Activated CD8-positive, alpha-beta memory T cell treated with anti-CD3 and anti-CD28 coated beads, Interleukin-2, amount 50 U/mL, for 24 hours (primary cell): Measurements from ENCODE around the gene MDFIC.
"Not testable (repeated sequence)": the region's sequence is repeated elsewhere in the genome, so short reads cannot be mapped to it uniquely, and the experiment has no call there.

Experiments used
- DNase-seq: peaks from one replicate; pipeline ENCODE4 v3.0.0-alpha.2; 2020; ENCODE audit errors: extremely low read depth

MDFIC gene

DNA sequence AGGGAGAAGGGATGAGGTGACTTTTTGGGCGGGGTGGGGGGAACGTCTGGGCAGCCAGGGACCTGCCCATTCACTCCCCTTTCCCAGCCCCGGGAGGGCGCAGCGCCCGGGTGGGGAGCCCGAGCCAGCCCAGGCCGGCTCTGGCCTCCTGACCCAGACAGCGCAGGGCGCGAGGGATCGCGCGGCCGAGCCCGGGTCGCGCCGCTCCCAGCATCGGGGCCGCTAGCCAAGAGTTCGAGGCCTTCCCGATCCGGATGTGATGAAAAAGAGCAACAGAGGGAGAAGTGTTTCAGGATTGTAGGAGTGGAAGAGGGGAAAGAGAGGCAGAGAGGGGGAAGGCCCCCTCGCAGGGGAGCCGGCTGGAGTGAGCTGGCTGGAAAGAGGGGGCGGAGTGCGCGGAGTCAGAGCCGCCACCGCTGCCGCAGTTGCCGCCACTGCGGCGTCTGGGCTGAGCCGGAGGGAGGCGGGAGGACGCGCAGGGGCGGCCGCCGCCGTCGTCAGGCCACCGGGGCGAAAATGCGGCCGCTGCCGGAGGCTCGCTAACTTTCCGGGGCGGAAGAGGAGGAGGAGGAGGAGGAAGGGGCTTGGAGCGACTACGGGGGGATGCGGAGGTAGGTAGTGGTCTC, at the start of gene MDFIC:
MDFIC (plus strand) TSS at position 69 of the 626 bp plus-strand sequence. CDS start 940 bp downstream, outside the sequence.
- peak; percentile 28 for DNase-seq

DNA sequence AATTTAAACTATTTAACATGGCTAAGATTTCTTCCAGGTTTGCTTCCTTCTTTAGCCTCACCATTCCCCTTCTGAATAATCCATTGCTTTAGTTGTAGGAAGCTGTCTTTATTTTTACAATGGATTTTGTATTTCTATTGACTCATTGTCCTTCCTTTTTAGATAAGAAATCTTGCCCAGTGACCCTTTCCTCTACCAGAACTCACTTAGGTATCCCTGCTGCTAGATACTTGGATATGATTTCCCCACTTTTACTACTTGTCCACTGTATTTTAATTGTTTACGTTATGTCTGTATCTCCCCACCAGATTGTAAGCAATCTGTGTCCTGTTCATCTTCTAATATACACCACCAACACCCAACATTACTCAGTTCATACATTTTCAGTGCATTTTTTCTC, 47.7 kb upstream of the MDFIC start:
- no peak for DNase-seq

DNA sequence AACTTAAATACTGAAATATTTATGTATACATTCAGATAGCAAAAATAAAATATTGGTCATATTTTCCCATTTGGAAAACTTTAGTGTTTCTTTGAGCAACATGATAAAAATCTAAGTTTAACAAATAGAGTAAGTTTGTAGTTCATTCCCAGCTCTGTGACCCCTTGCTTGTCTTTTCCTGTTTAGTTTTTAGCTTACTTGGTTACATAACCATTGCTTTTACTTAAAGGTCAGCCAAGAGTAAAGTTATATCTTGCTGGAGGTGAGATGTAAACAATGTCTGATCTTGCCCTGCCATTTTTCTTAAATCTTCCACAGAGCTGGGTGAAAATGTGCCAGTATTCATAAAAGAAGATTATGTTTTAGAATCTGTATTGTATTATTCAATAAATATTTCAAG, 46.7 kb upstream of the MDFIC start:
- no peak for DNase-seq

GRCh38 chr7:114879554-114879953, 42.3 kb upstream of the MDFIC start:
- no peak for DNase-seq

DNA sequence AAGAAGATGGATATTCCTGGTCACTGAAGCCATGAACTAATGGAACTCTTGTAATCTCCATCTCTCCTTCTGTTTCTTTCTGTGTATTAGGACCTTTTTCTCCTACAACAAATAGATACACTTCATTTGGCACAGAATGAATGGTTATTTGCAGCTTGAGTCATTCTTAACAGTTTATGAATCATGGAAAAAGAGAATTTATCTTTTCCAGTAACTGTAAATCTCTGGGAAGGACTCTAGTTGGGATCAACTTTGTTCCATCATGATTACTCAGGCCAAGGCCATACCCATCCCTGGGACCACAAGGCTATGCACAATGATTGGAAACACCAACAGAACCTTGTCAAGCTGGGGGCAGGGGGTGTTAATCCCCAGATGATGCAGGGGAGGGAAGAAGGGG, 36.1 kb upstream of the MDFIC start:
- no peak for DNase-seq

- DNase-seq = no peak
Measured at GRCh38 chr7:114886241-114886640, 35.7 kb upstream of the MDFIC start.

GRCh38 chr7:114889116-114889515, 32.8 kb upstream of the MDFIC start:
- not testable (repeated sequence) for DNase-seq

- no peak for DNase-seq
Measured at GRCh38 chr7:114889646-114890285, 32.1 kb upstream of the MDFIC start.

- no peak for DNase-seq
Measured at GRCh38 chr7:114890561-114890960, 31.3 kb upstream of the MDFIC start.

DNA sequence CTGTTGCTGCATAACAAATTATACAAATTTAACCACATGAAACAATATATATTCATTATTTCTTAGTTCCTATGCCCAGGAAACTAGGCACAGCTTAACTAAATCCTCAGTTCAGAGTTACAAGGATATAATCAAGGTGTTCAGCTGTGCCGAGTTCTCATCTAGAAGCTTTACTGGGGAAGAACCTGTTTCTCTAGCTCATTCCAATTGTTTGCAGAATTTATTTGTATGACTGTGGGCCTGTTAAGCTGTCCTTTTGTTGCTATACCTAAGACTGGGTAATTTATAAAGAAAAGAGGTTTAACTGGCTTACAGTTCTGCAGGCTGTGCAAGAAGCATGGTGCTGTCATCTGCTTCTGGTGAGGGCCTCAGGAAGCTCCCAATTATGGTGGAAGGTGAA, 21.8 kb upstream of the MDFIC start:
- DNase-seq = no peak

- no peak for DNase-seq
Measured at GRCh38 chr7:114901771-114902170, 20.1 kb upstream of the MDFIC start.

DNA sequence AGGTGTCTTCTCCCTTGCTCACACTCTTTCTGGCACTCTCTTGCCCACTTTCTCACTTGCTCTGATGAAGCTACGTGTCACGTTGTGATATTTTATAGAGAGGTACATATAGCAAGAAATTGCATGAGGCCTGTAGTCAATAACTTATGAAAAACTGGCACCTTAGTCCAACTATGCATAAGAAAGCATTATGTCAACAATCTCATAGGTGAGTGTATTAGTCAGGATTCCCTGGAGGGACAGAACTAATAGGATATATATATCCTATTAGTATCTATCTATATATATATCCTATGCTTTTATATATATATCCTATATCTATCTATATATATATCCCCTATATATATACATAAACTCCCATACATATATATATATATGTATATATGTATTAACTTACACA, 18.8 kb upstream of the MDFIC start:
- DNase-seq = no peak

DNA sequence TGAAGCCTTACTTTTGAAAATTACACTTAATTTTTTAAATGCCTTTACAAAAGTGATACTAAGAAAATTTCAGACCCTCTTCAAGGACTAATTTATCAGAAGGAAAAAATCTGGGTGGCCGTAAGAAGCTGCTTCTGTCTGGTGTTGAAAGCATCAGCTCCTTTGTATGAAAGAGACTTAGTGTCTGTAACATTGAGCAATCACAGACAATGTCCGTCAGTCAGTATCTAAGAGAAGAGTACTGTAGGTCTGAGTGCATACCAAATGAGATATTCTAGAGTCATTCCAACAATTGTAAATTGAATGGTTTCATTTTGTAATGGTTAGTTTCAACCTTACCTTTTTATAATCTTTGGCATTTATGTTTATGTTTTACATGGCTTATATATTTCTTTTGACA, 11.1 kb upstream of the MDFIC start:
- DNase-seq = no peak

GRCh38 chr7:114911411-114911810, 10.5 kb upstream of the MDFIC start:
- DNase-seq = no peak

- DNase-seq = no peak
Measured at GRCh38 chr7:114916261-114916892, 5.5 kb upstream of the MDFIC start.

DNA sequence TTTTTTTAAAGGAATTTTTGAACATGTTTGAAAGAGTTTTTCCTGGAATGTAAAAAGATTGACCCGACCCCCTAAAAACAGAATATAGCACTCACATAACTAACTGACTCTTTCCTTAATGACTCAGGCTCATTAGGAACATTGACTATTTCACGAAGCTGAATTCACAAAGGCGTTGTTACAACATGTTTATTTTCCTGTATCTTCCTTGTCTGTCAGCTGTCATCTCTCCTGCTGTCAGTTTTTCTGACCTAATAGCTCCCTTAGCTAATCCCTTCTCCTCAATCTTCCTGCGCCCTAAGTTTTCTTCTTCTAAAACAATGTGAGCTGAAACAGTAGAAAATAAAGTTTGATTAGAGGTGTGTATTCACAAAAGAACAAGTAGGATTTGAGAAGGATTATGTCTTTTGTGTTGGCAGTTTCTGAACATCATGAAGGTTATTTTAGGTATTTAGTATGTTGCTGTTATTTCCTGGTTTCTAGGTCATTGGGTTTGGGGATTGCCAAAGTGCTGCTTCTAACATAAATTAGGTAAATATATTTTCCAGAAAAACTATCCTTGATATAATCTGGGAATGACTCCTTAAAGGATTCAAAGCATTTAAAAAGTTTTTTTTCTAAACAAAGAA, 4.6 kb upstream of the MDFIC start:
- DNase-seq = no peak

DNA sequence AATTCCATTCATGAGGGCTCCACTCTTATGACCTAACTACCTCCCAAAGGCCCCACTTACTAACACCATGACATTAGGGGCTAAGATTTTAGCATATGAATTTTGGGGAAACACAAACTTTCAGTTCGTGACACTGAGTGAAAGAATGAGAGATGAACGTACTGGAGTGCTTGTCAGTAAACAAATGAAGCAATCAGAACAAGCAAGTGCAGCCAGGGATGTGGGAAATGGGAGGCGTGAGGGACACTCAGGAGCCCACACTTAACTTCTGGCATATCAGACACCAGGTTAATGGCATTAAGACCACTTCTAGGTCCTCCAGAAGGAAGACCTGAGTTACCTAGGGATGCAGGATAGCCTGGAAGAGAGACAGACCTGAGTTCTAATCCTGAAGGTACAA, 2.3 kb upstream of the MDFIC start:
- no peak for DNase-seq

GRCh38 chr7:114921631-114922025, 266 bp upstream of the MDFIC start:
- DNase-seq = no peak

GRCh38 chr7:114922652-114923402, 933 bp downstream of the MDFIC start:
- DNase-seq = no peak

GRCh38 chr7:114923403-114923713, 1.5 kb downstream of the MDFIC start:
- DNase-seq = no peak

- no peak for DNase-seq
Measured at GRCh38 chr7:114924038-114924712, 2.3 kb downstream of the MDFIC start.

DNA sequence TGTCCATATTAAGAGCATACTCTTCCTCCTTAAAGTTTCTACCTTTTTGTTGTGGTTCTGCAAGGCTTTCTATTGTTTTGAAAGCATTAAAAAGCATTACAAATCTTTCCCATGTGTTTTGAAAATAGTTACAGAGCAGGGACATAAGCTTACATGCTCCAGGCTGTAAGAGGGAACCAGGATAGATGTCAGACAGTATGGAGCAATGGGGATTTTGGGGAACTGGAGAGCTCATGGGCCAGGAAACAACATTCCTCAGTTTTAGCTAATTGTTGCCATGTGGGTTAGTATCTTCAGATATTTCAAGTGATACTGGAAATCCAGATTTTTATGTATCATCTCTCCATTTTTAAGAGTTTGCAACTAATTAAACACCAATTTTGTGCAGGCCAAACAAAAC, 3.5 kb downstream of the MDFIC start:
- DNase-seq = no peak
